Epithelial cell of proximal tubule (primary cell): ENCODE measurements around the gene PARVA. TPM values are rescaled to one million over a fixed set of nuclear protein-coding genes. Genes with fewer than 3 reads are reported as not detected.

Experiments
- DNase-seq: peaks from one replicate; pipeline ENCODE4 v3.0.0-alpha.2; 2011; ENCODE audit warnings: low read depth
- H3K4me3 ChIP-seq: 2 replicates; pipeline ENCODE4 v1.5.1; 2011; ENCODE audit warnings: low read depth, mild to moderate bottlenecking, low read length
- CTCF ChIP-seq: conservative IDR thresholded peaks from 2 replicates; pipeline ENCODE4 v1.5.1; 2012; ENCODE audit warnings: low read depth, mild to moderate bottlenecking, low read length
- total RNA-seq: library from RNA; depleted of rRNA; stranded (reverse); fragments of >200 nt; gene quantifications from 2 replicates; pipeline ENCODE4 v1.2.3, GENCODE V29; 2015

Gene PARVA
- total RNA-seq, 1 donor from 2014 or later: 32.6 TPM

GRCh38 chr11:12411806-12412727 lies 34.7 kb downstream of the PARVA start:
- peak; percentile 39 for DNase-seq
- peak; percentile 82 for TF ChIP-seq CTCF
- no peak overlapping the region for H3K4me3 ChIP-seq

- no peak for DNase-seq
- no peak overlapping the region for H3K4me3 ChIP-seq
Measured at GRCh38 chr11:12413141-12414052, 36.0 kb downstream of the PARVA start.

GRCh38 chr11:12414611-12415010 lies 37.2 kb downstream of the PARVA start:
- no peak for TF ChIP-seq CTCF
- DNase-seq: no peak
- no peak overlapping the region for H3K4me3 ChIP-seq

More at GRCh38 chr11:12413141-12414052, 36.0 kb downstream of the PARVA start:
- TF ChIP-seq CTCF: no peak

- H3K4me3 ChIP-seq: no peak overlapping the region
- no peak for DNase-seq
- TF ChIP-seq CTCF: no peak
Measured at GRCh38 chr11:12415342-12415966, 38.1 kb downstream of the PARVA start.

- TF ChIP-seq CTCF: no peak
- no peak overlapping the region for H3K4me3 ChIP-seq
- no peak for DNase-seq
Measured at GRCh38 chr11:12416552-12416951, 39.2 kb downstream of the PARVA start.

GRCh38 chr11:12417691-12418611 lies 40.6 kb downstream of the PARVA start:
- TF ChIP-seq CTCF: no peak
- H3K4me3 ChIP-seq: no peak overlapping the region
- no peak for DNase-seq
